Right cardiac atrium (tissue), 5 donors: ENCODE results near the gene KCNQ1. TPM values are rescaled to one million over a fixed set of nuclear protein-coding genes. Genes with fewer than 3 reads are reported as not detected.

Experiments used
- ATAC-seq, 2 donors: fragments of 200-7000 bp; cut with Tn5 transposase; one replicate each; pipeline versions ENCODE4 v1.8.0 to v1.9.1; 2020; ENCODE audit warnings: moderate library complexity in 2 of 2, mild to moderate bottlenecking in 1 of 2
- DNase-seq, 3 donors: peaks; one replicate each; pipeline ENCODE4 v3.0.0-alpha.2; 2020
- H3K27ac ChIP-seq: one replicate; pipeline ENCODE4 v1.5.1; 2013; ENCODE audit warnings: mild to moderate bottlenecking, low read length, control low read depth, moderate library complexity
- H3K27me3 ChIP-seq: one replicate; pipeline ENCODE4 v1.6.1; 2013; ENCODE audit not compliant: control insufficient read depth, insufficient read depth
- H3K4me1 ChIP-seq: one replicate; pipeline ENCODE4 v1.6.1; 2013; ENCODE audit warnings: low read length; ENCODE audit not compliant: control insufficient read depth, insufficient read depth
- H3K4me3 ChIP-seq: one replicate; pipeline ENCODE4 v1.5.1; 2013; ENCODE audit warnings: low read length, control low read depth
- H3K9me3 ChIP-seq: one replicate; pipeline ENCODE4 v1.6.1; 2013; ENCODE audit warnings: low read length; ENCODE audit not compliant: control insufficient read depth
- WGBS: extraction: QIAGEN DNeasy Blood & Tissue Kit; methylation state at CpG from one replicate; pipeline ENCODE4 v1.1.7; 2013; 5-methylcytosine and 5-hydroxymethylcytosine counted together
- intact Hi-C, 4 donors: fragments of 100-400 bp; cut with DNase I; formaldehyde crosslinking; loops; one replicate each; pipeline versions ENCODE4 v1.11.0 to v1.14.0; 2022 to 2023
- polyA plus RNA-seq: library from polyadenylated mRNA; stranded (reverse); fragments of 200-250 nt; gene quantifications from one replicate; pipeline ENCODE4 v1.2.3, GENCODE V29; 2013
- total RNA-seq, 4 donors: library from RNA; stranded (reverse); fragmentation: NEBNext Ultra II Directional; extraction: Animal tissue kit (Norgen Biotek cat#: 25700); gene quantifications; one replicate each; pipeline ENCODE4 v1.2.1, GENCODE V29; 2021
- donor health status: healthy with polysubstance abuse.
- donor health status: DM: no; HTN: yes; CAD: no.
- donor health status: DM: no; HTN: no; CAD: no.
- donor health status: DM: no; HTN: yes; CAD: no; lungs with severe emphysema.
- donor health status: DM: yes; HTN: yes; CAD: no.

KCNQ1 gene
- total and polyA plus RNA-seq, 5 donors = 36.4 to 46.8 (median 37.7) TPM

- intact Hi-C loops = loop anchor here in 2 of 4 donors (10.0 kb wide), 2 partner anchors 189 to 689 kb away; partner anchors contain the start of gene KCNQ1OT1 (in 2 of the 2)
- DNase-seq (peak; percentile 67 to 89 (median 89)), ATAC-seq (peak; percentile 37 to 53)
- peak overlapping the region; percentile 62 for H3K27ac ChIP-seq
- no peaks in the 10 kb centered on the region for H3K9me3 ChIP-seq
- H3K27me3 ChIP-seq = no peaks in the 10 kb centered on the region
- under 1% methylated on average over 119 of the region's 119 CpGs for WGBS
- peak overlapping the region; percentile 88 for H3K4me3 ChIP-seq
- no peaks in the 10 kb centered on the region for H3K4me1 ChIP-seq
Observed at GRCh38 chr11:2883979-2884815, 439.4 kb downstream of the KCNQ1 start.

- Histone ChIP-seq H3K4me1 (no peaks in the 10 kb centered on the region), H3K27ac (peak overlapping the region; percentile 18), H3K27me3 (no peaks in the 10 kb centered on the region), H3K9me3 (no peaks in the 10 kb centered on the region), H3K4me3 (peak overlapping the region; percentile 88)
- intact Hi-C loops = loop anchor here in 3 of 4 donors (5.0 to 10.0 kb wide), 3 partner anchors 58 to 690 kb away; partner anchors contain the start of gene KCNQ1OT1 (in 2 of the 3)
- ATAC-seq (peak; percentile 32 to 46), DNase-seq (peak; percentile 66 to 88 (median 87))
- under 1% methylated on average over 80 of the region's 80 CpGs for WGBS
Observed at GRCh38 chr11:2885017-2885677, 440.3 kb downstream of the KCNQ1 start.

GRCh38 chr11:2885678-2886081 is 440.9 kb downstream of the KCNQ1 start, which contains the start of gene CDKN1C:
CDKN1C (minus strand) TSS chr11:2885775; CDS start chr11:2885456, 319 bp downstream.
- H3K9me3 ChIP-seq = no peaks in the 10 kb centered on the region
- WGBS = under 1% methylated on average over 61 of the region's 61 CpGs
- DNase-seq (peak; percentile 88 to 97 (median 96)), ATAC-seq (peak; percentile 80 to 82)
- intact Hi-C loops = loop anchor here in 3 of 4 donors (5.0 to 10.0 kb wide), 3 partner anchors 58 to 691 kb away; partner anchors contain the start of gene KCNQ1OT1 (in 2 of the 3)
- H3K4me1 ChIP-seq = peaks cover under 1% of the 10 kb centered on the region
- H3K27ac ChIP-seq = peak within 1 kb of the TSS; percentile 62
- H3K27me3 ChIP-seq = no peaks in the 10 kb centered on the region
- H3K4me3 ChIP-seq = peak within 1 kb of the TSS; percentile 88

GRCh38 chr11:2886191-2886894 is 441.5 kb downstream of the KCNQ1 start:
- ATAC-seq (peak; percentile 6 to 11), DNase-seq (peak; percentile 51 to 88 (median 77))
- Histone ChIP-seq H3K27me3 (no peaks in the 10 kb centered on the region), H3K27ac (no peak overlapping the region), H3K4me1 (peaks cover 7% of the 10 kb centered on the region), H3K9me3 (no peaks in the 10 kb centered on the region), H3K4me3 (peak overlapping the region; percentile 56)
- intact Hi-C loops = loop anchor here in 3 of 4 donors (5.0 to 10.0 kb wide), 3 partner anchors 59 to 692 kb away; partner anchors contain the start of gene KCNQ1OT1 (in 2 of the 3)
- 13% methylated on average over 49 of the region's 49 CpGs for WGBS

GRCh38 chr11:2886936-2887335 is 442.1 kb downstream of the KCNQ1 start:
- H3K4me3 ChIP-seq = no peak overlapping the region
- no peak for ATAC-seq
- peak in 1 of 3 donors; percentile 48 for DNase-seq
- H3K9me3 ChIP-seq = no peaks in the 10 kb centered on the region
- no peaks in the 10 kb centered on the region for H3K27me3 ChIP-seq
- H3K27ac ChIP-seq = no peak overlapping the region
- WGBS = 83% methylated on average over 5 of the region's 5 CpGs
- intact Hi-C loops = loop anchor here in 3 of 4 donors (5.0 to 10.0 kb wide), 3 partner anchors 60 to 692 kb away; partner anchors contain the start of gene KCNQ1OT1 (in 2 of the 3)
- H3K4me1 ChIP-seq = peaks cover 8% of the 10 kb centered on the region

- DNase-seq (peak in 2 of 3 donors; percentile 49 to 56), ATAC-seq (no peak)
- 81% methylated on average over 11 of the region's 11 CpGs for WGBS
- H3K27me3 ChIP-seq = no peaks in the 10 kb centered on the region
- no peaks in the 10 kb centered on the region for H3K9me3 ChIP-seq
- H3K4me1 ChIP-seq = peaks cover 8% of the 10 kb centered on the region
- H3K27ac ChIP-seq = no peak overlapping the region
- intact Hi-C loops = loop anchor here (1.0 to 10.0 kb wide), 6 partner anchors 60 to 693 kb away; partner anchors contain the start of gene KCNQ1OT1 (in 2 of the 4)
- H3K4me3 ChIP-seq = no peak overlapping the region
Observed at GRCh38 chr11:2887515-2888195, 442.8 kb downstream of the KCNQ1 start.

GRCh38 chr11:2888266-2888968 is 443.6 kb downstream of the KCNQ1 start:
- ATAC-seq (peak; percentile 55 to 60), DNase-seq (peak; percentile 93 to 97 (median 97))
- Histone ChIP-seq H3K9me3 (no peaks in the 10 kb centered on the region), H3K4me3 (no peak overlapping the region), H3K27ac (no peak overlapping the region), H3K27me3 (no peaks in the 10 kb centered on the region), H3K4me1 (peaks cover 8% of the 10 kb centered on the region)
- intact Hi-C loops = loop anchor here (1.0 to 10.0 kb wide), 6 partner anchors 61 to 694 kb away; partner anchors contain the start of gene KCNQ1OT1 (in 2 of the 4)
- WGBS = 29% methylated on average over 25 of the region's 25 CpGs

- WGBS = 88% methylated on average over 16 of the region's 16 CpGs
- Histone ChIP-seq H3K27me3 (no peaks in the 10 kb centered on the region), H3K9me3 (no peaks in the 10 kb centered on the region), H3K4me3 (no peak overlapping the region), H3K4me1 (peaks cover 8% of the 10 kb centered on the region), H3K27ac (no peak overlapping the region)
- no peak for ATAC-seq
- intact Hi-C loops = loop anchor here (2.0 to 10.0 kb wide), 9 partner anchors 62 to 695 kb away; partner anchors contain the start of genes KCNQ1OT1 (in 2 of the 4), C11orf21 (in 1 of the 4) and TSPAN32 (in 1 of the 4)
- peak in 2 of 3 donors; percentile 40 to 43 for DNase-seq
Observed at GRCh38 chr11:2889362-2890273, 444.8 kb downstream of the KCNQ1 start.
